ENCODE data around the gene CCT2. TPM values are rescaled to one million over a fixed set of nuclear protein-coding genes. Genes with fewer than 3 reads are reported as not detected.

The CCT2 gene
- total RNA-seq, 1 experiment from 2014 or later = 311 TPM

DNA sequence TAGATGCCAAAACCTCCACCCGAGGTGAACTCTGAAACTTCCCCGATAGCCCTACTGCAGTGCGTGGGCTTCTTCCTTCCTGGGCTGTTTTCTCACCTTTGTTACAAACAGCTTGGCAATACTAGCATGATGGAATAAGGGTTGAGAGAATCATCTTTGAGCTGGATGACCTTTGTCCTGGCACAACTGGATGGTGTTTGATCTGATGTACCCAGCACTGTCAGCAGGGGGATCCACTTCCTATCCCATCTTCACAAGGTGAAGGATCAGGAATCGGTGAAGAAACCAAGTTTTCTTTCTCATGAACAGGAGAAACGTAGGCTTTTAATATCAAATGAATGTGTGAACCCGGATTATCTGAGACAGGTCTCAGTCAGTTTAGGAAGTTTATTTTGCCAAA lies 44.9 kb downstream of the CCT2 start:
- no peak overlapping the region for H2AFZ ChIP-seq (ENCODE audit: low read length)
- no peaks in the 10 kb centered on the region for H3K36me3 ChIP-seq (ENCODE audit: insufficient read depth, low read length)
- H3K4me1 ChIP-seq (ENCODE audit: low read length) = no peaks in the 10 kb centered on the region
- H3K9me3 ChIP-seq (ENCODE audit: low read length) = no peaks in the 10 kb centered on the region
- H3K9me2 ChIP-seq (replicated peaks; ENCODE audit: insufficient read depth, low read length) = no peaks in the 10 kb centered on the region
- H3K79me2 ChIP-seq (ENCODE audit: low read length) = no peaks in the 10 kb centered on the region
- no peak overlapping the region for H3K4me2 ChIP-seq (ENCODE audit: low read depth, low read length, poor library complexity, severe bottlenecking)
- no peak overlapping the region for H3K9ac ChIP-seq (ENCODE audit: low read length)
- no peak overlapping the region for H3K4me3 ChIP-seq (ENCODE audit: low read length)
- no peaks in the 10 kb centered on the region for H3K27me3 ChIP-seq (ENCODE audit: low read length)
- peak; percentile 54 for DNase-seq
- H3K27ac ChIP-seq (ENCODE audit: low read length) = no peak overlapping the region
- no peaks in the 10 kb centered on the region for H4K20me1 ChIP-seq (ENCODE audit: insufficient read depth, low read depth, low read length)

DNA sequence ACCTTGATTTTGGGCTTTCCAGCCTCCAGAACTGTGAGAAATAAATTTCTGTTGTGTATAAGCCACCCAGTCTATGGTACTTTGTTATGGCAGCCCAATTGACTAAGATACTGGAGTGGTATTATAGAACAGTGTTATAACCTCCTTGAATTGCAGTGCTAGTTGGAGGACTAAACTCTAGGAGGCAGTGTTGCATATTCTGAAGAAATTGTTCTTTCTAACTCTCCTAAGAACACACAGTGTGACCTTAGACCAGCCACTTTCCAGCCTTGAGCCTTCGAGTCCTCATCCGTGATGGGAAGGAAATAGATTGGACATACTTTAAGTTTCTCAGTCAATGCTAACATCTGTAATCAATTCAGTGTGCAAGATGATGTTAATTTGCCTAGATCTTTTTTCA lies 47.8 kb downstream of the CCT2 start:
- Histone ChIP-seq H2AFZ (ENCODE audit: low read length) (no peak overlapping the region), H3K36me3 (ENCODE audit: insufficient read depth, low read length) (no peaks in the 10 kb centered on the region), H3K9me2 (replicated peaks; ENCODE audit: insufficient read depth, low read length) (no peaks in the 10 kb centered on the region), H3K4me3 (ENCODE audit: low read length) (no peak overlapping the region), H4K20me1 (ENCODE audit: insufficient read depth, low read depth, low read length) (no peaks in the 10 kb centered on the region), H3K4me2 (ENCODE audit: low read depth, low read length, poor library complexity, severe bottlenecking) (no peak overlapping the region), H3K9me3 (ENCODE audit: low read length) (no peaks in the 10 kb centered on the region), H3K27ac (ENCODE audit: low read length) (no peak overlapping the region), H3K79me2 (ENCODE audit: low read length) (no peaks in the 10 kb centered on the region), H3K9ac (ENCODE audit: low read length) (no peak overlapping the region), H3K4me1 (ENCODE audit: low read length) (no peaks in the 10 kb centered on the region), H3K27me3 (ENCODE audit: low read length) (no peaks in the 10 kb centered on the region)
- DNase-seq = peak; percentile 55

DNA sequence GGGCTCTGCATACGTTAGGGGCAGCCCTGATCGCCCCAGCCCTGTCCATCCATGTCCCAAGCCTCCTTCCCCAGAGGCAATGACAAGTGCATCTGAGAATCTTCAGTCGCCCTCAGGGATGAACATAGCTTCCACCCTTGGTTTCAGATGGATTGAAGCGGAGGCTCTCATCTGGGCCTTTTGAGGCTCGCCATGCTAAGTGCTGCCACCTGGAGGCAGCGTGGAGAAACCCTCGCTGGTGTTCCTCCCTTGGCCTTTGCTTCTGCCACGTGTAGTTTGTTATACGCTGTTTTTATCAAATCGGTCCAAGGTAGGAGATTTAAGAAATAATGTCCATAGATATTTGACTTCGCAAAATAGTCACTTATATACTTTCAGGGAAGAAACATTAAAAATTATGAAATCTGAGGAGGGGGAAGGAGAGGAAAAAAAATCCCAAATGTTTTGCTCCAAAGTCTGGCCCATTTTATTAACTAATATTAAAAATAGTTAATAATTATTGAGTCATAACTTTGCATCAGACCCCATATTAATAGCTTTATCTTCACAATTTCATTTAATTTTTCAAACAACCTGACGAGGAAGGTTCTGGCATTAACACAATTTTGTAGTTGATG lies 54.2 kb downstream of the CCT2 start:
- Histone ChIP-seq H2AFZ (ENCODE audit: low read length) (no peak overlapping the region), H3K27ac (ENCODE audit: low read length) (no peak overlapping the region)

GRCh38 chr12:69641546-69641945 lies 56.3 kb downstream of the CCT2 start:
- H3K79me2 ChIP-seq (ENCODE audit: low read length) = no peaks in the 10 kb centered on the region
- no peaks in the 10 kb centered on the region for H4K20me1 ChIP-seq (ENCODE audit: insufficient read depth, low read depth, low read length)
- H3K36me3 ChIP-seq (ENCODE audit: insufficient read depth, low read length) = no peaks in the 10 kb centered on the region
- H3K27ac ChIP-seq (ENCODE audit: low read length) = no peak overlapping the region
- peaks cover 1% of the 10 kb centered on the region for H3K4me1 ChIP-seq (ENCODE audit: low read length)
- H3K27me3 ChIP-seq (ENCODE audit: low read length) = no peaks in the 10 kb centered on the region
- DNase-seq = no peak
- H3K9ac ChIP-seq (ENCODE audit: low read length) = no peak overlapping the region
- no peak overlapping the region for H3K4me2 ChIP-seq (ENCODE audit: low read depth, low read length, poor library complexity, severe bottlenecking)
- H3K9me2 ChIP-seq (replicated peaks; ENCODE audit: insufficient read depth, low read length) = no peaks in the 10 kb centered on the region
- H3K9me3 ChIP-seq (ENCODE audit: low read length) = no peaks in the 10 kb centered on the region
- H3K4me3 ChIP-seq (ENCODE audit: low read length) = no peak overlapping the region
- no peak overlapping the region for H2AFZ ChIP-seq (ENCODE audit: low read length)

More for the DNA sequence above, 54.2 kb downstream of the CCT2 start:
- Histone ChIP-seq H3K27me3 (ENCODE audit: low read length) (no peaks in the 10 kb centered on the region), H3K4me1 (ENCODE audit: low read length) (no peaks in the 10 kb centered on the region), H3K4me2 (ENCODE audit: low read depth, low read length, poor library complexity, severe bottlenecking) (no peak overlapping the region), H3K79me2 (ENCODE audit: low read length) (no peaks in the 10 kb centered on the region), H3K9me2 (replicated peaks; ENCODE audit: insufficient read depth, low read length) (no peaks in the 10 kb centered on the region), H3K9ac (ENCODE audit: low read length) (no peak overlapping the region), H3K4me3 (ENCODE audit: low read length) (no peak overlapping the region), H3K36me3 (ENCODE audit: insufficient read depth, low read length) (no peaks in the 10 kb centered on the region), H3K9me3 (ENCODE audit: low read length) (no peaks in the 10 kb centered on the region), H4K20me1 (ENCODE audit: insufficient read depth, low read depth, low read length) (no peaks in the 10 kb centered on the region)
- DNase-seq = peak; percentile 91

DNA sequence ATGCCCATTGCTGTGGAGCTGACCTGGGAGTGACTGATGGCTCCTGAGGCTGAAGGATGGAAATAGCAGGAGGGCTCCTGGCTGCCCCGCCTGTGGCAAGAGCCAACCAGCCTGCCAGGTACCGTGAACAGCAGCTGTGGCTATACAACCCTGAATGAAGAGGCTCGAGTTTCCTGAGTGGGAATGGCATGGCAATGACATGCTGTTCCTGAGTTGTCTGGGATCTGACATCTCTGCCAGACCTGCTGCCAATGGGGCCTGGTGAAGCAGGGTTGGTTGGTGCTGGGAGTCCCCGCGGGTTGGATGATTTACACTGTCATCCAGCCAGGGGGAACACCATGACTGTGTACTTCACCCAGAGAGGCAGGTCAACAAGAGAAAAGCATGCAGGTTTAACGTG lies 57.3 kb downstream of the CCT2 start:
- no peak for DNase-seq
- no peak overlapping the region for H3K4me2 ChIP-seq (ENCODE audit: low read depth, low read length, poor library complexity, severe bottlenecking)
- no peaks in the 10 kb centered on the region for H3K79me2 ChIP-seq (ENCODE audit: low read length)
- H2AFZ ChIP-seq (ENCODE audit: low read length) = no peak overlapping the region
- H3K27me3 ChIP-seq (ENCODE audit: low read length) = no peaks in the 10 kb centered on the region
- no peaks in the 10 kb centered on the region for H3K36me3 ChIP-seq (ENCODE audit: insufficient read depth, low read length)
- H3K9me2 ChIP-seq (replicated peaks; ENCODE audit: insufficient read depth, low read length) = no peaks in the 10 kb centered on the region
- peaks cover 11% of the 10 kb centered on the region for H3K4me1 ChIP-seq (ENCODE audit: low read length)
- no peak overlapping the region for H3K9ac ChIP-seq (ENCODE audit: low read length)
- no peak overlapping the region for H3K4me3 ChIP-seq (ENCODE audit: low read length)
- H3K27ac ChIP-seq (ENCODE audit: low read length) = no peak overlapping the region
- no peaks in the 10 kb centered on the region for H4K20me1 ChIP-seq (ENCODE audit: insufficient read depth, low read depth, low read length)
- H3K9me3 ChIP-seq (ENCODE audit: low read length) = no peaks in the 10 kb centered on the region

DNA sequence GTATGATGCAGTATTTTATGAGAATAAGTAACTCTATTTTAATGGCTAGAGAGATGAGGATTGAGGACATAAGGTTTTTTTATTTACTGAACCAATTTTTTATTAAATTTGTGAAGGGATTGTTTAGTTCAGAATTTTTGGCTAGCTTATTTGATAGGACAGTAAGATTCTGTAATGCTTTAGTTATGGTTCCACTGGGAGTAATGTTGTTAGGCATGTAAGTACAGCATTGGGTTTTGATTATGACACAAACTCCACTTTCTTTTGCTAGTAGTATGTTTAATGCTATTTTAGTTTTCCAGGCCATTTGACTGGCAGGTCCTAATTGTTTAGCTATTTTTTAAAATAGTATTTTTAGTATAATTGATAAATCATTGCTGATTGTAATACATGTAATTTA lies 59.3 kb downstream of the CCT2 start:
- Histone ChIP-seq H3K4me1 (ENCODE audit: low read length) (peaks cover 12% of the 10 kb centered on the region), H4K20me1 (ENCODE audit: insufficient read depth, low read depth, low read length) (no peaks in the 10 kb centered on the region), H3K9me2 (replicated peaks; ENCODE audit: insufficient read depth, low read length) (no peaks in the 10 kb centered on the region), H2AFZ (ENCODE audit: low read length) (no peak overlapping the region), H3K27me3 (ENCODE audit: low read length) (no peaks in the 10 kb centered on the region), H3K36me3 (ENCODE audit: insufficient read depth, low read length) (no peaks in the 10 kb centered on the region), H3K4me2 (ENCODE audit: low read depth, low read length, poor library complexity, severe bottlenecking) (no peak overlapping the region), H3K9me3 (ENCODE audit: low read length) (no peaks in the 10 kb centered on the region), H3K9ac (ENCODE audit: low read length) (no peak overlapping the region), H3K79me2 (ENCODE audit: low read length) (no peaks in the 10 kb centered on the region), H3K4me3 (ENCODE audit: low read length) (no peak overlapping the region), H3K27ac (ENCODE audit: low read length) (no peak overlapping the region)
- DNase-seq = no peak

GRCh38 chr12:69645031-69645430 lies 59.8 kb downstream of the CCT2 start:
- H3K27ac ChIP-seq (ENCODE audit: low read length) = no peak overlapping the region
- H3K9ac ChIP-seq (ENCODE audit: low read length) = no peak overlapping the region
- DNase-seq = no peak
- H3K9me3 ChIP-seq (ENCODE audit: low read length) = no peaks in the 10 kb centered on the region
- no peaks in the 10 kb centered on the region for H4K20me1 ChIP-seq (ENCODE audit: insufficient read depth, low read depth, low read length)
- no peaks in the 10 kb centered on the region for H3K79me2 ChIP-seq (ENCODE audit: low read length)
- H3K27me3 ChIP-seq (ENCODE audit: low read length) = no peaks in the 10 kb centered on the region
- H3K9me2 ChIP-seq (replicated peaks; ENCODE audit: insufficient read depth, low read length) = no peaks in the 10 kb centered on the region
- H2AFZ ChIP-seq (ENCODE audit: low read length) = no peak overlapping the region
- H3K4me3 ChIP-seq (ENCODE audit: low read length) = no peak overlapping the region
- H3K4me2 ChIP-seq (ENCODE audit: low read depth, low read length, poor library complexity, severe bottlenecking) = no peak overlapping the region
- H3K4me1 ChIP-seq (ENCODE audit: low read length) = peaks cover 12% of the 10 kb centered on the region
- no peaks in the 10 kb centered on the region for H3K36me3 ChIP-seq (ENCODE audit: insufficient read depth, low read length)

DNA sequence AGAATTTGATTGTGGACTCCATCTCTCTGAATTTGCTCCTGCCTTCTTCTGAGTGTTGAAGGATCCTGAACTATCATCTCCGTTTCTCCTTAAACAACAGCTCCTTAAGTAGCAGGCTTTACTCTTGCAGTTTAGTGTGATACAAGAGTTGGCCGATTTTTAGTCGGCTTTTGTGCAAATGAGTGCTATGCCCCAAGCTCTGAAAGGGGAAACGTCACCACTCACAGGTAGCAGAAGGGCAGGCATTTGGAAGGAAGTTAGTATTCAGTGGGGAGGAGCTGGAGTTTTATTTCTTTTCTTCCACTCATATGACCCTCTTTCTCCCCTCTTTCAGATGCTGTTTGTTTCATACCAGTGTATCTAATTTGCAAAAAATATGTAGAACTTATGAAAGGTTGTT lies 61.9 kb downstream of the CCT2 start:
- Histone ChIP-seq H4K20me1 (ENCODE audit: insufficient read depth, low read depth, low read length) (no peaks in the 10 kb centered on the region), H3K36me3 (ENCODE audit: insufficient read depth, low read length) (no peaks in the 10 kb centered on the region), H3K27me3 (ENCODE audit: low read length) (no peaks in the 10 kb centered on the region), H2AFZ (ENCODE audit: low read length) (no peak overlapping the region), H3K9ac (ENCODE audit: low read length) (no peak overlapping the region), H3K4me1 (ENCODE audit: low read length) (peaks cover 12% of the 10 kb centered on the region), H3K4me2 (ENCODE audit: low read depth, low read length, poor library complexity, severe bottlenecking) (peak overlapping the region; percentile 21), H3K79me2 (ENCODE audit: low read length) (no peaks in the 10 kb centered on the region), H3K9me3 (ENCODE audit: low read length) (no peaks in the 10 kb centered on the region), H3K4me3 (ENCODE audit: low read length) (no peak overlapping the region; the same call in 1 of the 2 replicates), H3K27ac (ENCODE audit: low read length) (no peak overlapping the region), H3K9me2 (replicated peaks; ENCODE audit: insufficient read depth, low read length) (no peaks in the 10 kb centered on the region)
- DNase-seq = peak; percentile 61
